Lung (tissue), 12 donors: ENCODE measurements around the gene ARSB. TPM values are rescaled to one million over a fixed set of nuclear protein-coding genes. Genes with fewer than 3 reads are reported as not detected.

Experiments
- ATAC-seq: fragments of 200-7000 bp; cut with Tn5 transposase; one replicate; pipeline ENCODE4 v1.9.1; 2020; ENCODE audit warnings: moderate number of reproducible peaks; ENCODE audit not compliant: insufficient read depth, low FRiP score
- DNase-seq, 3 donors: peaks; one replicate each; pipeline ENCODE4 v3.0.0-alpha.2; 2013 to 2017
- H3K27ac ChIP-seq, 2 donors: one replicate each; pipeline ENCODE4 v1.5.1; 2013; ENCODE audit warnings: mild to moderate bottlenecking in 2 of 2, moderate library complexity in 2 of 2, control low read depth in 1 of 2, inconsistent platforms in 1 of 2, low read depth in 1 of 2, low read length in 1 of 2
- H3K27me3 ChIP-seq, 3 donors: one replicate each; pipeline ENCODE4 v1.5.1; 2013; ENCODE audit warnings: low read length in 2 of 3; ENCODE audit not compliant: control insufficient read depth in 3 of 3, insufficient read depth in 3 of 3
- H3K36me3 ChIP-seq, 4 donors: one replicate each; pipeline ENCODE4 v1.5.1; 2013; ENCODE audit warnings: low read length in 4 of 4, mild to moderate bottlenecking in 1 of 4, moderate library complexity in 1 of 4; ENCODE audit not compliant: control insufficient read depth in 4 of 4, insufficient read depth in 4 of 4
- H3K4me1 ChIP-seq, 5 donors: one replicate each; pipeline ENCODE4 v1.5.1; 2013; ENCODE audit warnings: low read length in 5 of 5, mild to moderate bottlenecking in 2 of 5, moderate library complexity in 1 of 5; ENCODE audit not compliant: control insufficient read depth in 5 of 5, insufficient read depth in 5 of 5
- H3K4me3 ChIP-seq: one replicate; pipeline ENCODE4 v1.5.1; 2013; ENCODE audit warnings: mild to moderate bottlenecking, control low read depth, moderate library complexity
- H3K9ac ChIP-seq, 2 donors: one replicate each; pipeline ENCODE4 v1.5.1; 2013; ENCODE audit warnings: low read length in 2 of 2, control low read depth in 1 of 2; ENCODE audit not compliant: insufficient read depth in 1 of 2
- H3K9me3 ChIP-seq, 4 donors: one replicate each; pipeline ENCODE4 v1.5.1; 2013; ENCODE audit warnings: low read length in 3 of 4, mild to moderate bottlenecking in 1 of 4, moderate library complexity in 1 of 4; ENCODE audit not compliant: control insufficient read depth in 4 of 4, insufficient read depth in 3 of 4
- WGBS, 2 donors: extraction: QIAGEN DNeasy Blood & Tissue Kit; methylation state at CpG; one replicate each; pipeline ENCODE4 v1.1.7; 2013; 5-methylcytosine and 5-hydroxymethylcytosine counted together
- polyA plus RNA-seq, 2 donors: library from polyadenylated mRNA; stranded (reverse); fragments of 200-250 nt; gene quantifications; one replicate each; pipeline ENCODE4 v1.2.1, GENCODE V29; 2013
- total RNA-seq, 2 donors: library from RNA; depleted of rRNA in 1 of 2; stranded (reverse); fragments of >200 nt in 1 of 2; gene quantifications; one replicate each; pipeline ENCODE4 v1.2.1, GENCODE V29; 2014 to 2021
- TF ChIP-seq, protein P1 (sequence below): IDR thresholded peaks from 2 replicates; pipeline ENCODE4 v1.5.1; 2012; ENCODE audit warnings: mild to moderate bottlenecking; ENCODE audit errors: control extremely low read depth, extremely low read depth
- donor health status: control.
- donor health status: control.
- donor health status: Bipolar disorder and iron deficiency.
- donor health status: healthy.
- donor health status: DM: yes; HTN: yes; CAD: no.

The ARSB gene
- total and polyA plus RNA-seq, 4 donors = 3.2 to 17.3 (median 11.1) TPM

DNA sequence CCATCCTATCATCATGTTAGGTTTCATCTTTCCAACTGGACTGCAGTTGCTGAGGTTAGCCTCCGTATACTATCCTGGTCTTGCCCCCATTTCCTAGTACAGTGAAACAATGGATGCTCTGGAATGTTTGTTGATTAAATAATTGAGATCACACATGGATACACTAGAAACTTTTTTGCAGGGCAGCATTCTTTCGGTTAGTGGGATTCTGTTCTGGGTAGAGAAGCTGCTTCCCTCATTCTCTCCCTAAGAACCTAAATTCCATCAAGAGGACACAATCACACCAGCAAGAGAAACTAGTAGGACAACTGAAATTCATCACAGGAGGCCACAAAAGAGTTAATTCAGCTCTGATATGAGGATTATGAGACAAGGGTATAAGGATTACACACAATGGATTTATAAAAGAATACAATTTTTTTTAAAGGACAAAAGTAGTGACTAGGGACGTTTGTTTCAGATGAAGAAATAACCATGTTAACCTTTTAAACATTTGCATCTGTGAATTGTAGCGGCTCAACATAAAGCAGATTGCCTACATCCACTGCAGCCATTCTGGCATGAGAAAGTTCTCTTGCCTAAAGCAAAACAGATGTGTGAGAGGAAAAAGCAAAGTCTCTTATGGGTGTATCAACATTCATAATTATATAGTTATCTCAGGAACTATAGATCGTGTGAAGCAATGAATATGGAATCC is 173.8 kb downstream of the ARSB start:
- Histone ChIP-seq H3K9ac (no peak overlapping the region), H3K4me1 (peaks cover 0 to 63% (median 17%) of the 10 kb centered on the region in 5 donors), H3K4me3 (no peak overlapping the region), H3K27me3 (no peaks in the 10 kb centered on the region), H3K36me3 (no peaks in the 10 kb centered on the region), H3K9me3 (no peaks in the 10 kb centered on the region), H3K27ac (no peak overlapping the region)
- peak in 2 of 3 donors; percentile 65 to 68 for DNase-seq
- TF ChIP-seq, protein P1, sequence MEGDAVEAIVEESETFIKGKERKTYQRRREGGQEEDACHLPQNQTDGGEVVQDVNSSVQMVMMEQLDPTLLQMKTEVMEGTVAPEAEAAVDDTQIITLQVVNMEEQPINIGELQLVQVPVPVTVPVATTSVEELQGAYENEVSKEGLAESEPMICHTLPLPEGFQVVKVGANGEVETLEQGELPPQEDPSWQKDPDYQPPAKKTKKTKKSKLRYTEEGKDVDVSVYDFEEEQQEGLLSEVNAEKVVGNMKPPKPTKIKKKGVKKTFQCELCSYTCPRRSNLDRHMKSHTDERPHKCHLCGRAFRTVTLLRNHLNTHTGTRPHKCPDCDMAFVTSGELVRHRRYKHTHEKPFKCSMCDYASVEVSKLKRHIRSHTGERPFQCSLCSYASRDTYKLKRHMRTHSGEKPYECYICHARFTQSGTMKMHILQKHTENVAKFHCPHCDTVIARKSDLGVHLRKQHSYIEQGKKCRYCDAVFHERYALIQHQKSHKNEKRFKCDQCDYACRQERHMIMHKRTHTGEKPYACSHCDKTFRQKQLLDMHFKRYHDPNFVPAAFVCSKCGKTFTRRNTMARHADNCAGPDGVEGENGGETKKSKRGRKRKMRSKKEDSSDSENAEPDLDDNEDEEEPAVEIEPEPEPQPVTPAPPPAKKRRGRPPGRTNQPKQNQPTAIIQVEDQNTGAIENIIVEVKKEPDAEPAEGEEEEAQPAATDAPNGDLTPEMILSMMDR = no peak
- WGBS, 2 donors = 77 to 80% methylated on average over 5 of the region's 5 CpGs
- ATAC-seq = no peak

DNA sequence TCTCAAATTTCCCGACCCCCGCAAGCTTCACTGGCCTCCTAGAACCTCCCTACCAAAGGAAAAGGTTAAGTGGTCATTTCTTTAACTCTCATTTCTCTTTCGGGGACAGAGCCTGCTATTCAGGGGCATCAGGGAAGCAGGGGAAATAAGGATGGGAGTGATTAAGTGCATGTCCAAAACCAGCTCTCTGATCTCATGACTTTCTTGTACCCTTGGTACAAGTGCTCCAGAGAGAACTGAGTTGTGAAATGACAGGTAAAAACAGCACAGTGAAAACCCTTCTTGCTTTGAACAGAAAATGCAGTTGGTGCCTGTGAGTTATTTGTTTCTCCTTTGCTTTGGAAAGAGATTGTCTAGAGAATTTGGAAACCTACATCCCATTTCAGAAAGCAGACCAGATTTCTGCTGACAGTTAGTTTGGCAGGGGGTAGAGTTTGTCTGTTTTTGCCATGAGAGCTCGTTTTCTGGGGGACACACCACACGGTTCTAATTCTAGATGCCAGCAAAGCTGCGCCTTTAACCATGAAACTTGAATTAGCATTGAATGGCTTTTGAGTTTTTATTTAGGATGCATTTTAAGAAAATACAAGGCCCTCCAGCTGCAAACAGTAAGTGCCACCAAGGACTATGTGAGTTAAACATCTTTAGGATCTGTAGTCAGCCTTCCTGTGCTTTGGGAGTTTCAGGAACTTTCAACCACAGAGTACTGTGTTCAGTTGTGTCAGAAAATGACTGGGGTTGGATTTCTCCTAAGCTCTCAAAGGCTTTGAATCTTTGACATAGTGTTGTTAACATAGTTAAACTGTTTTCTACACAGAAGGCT is 174.8 kb downstream of the ARSB start:
- ATAC-seq = no peak
- Histone ChIP-seq H3K4me1 (peaks cover 0 to 70% (median 17%) of the 10 kb centered on the region in 5 donors), H3K9me3 (no peaks in the 10 kb centered on the region), H3K27me3 (no peaks in the 10 kb centered on the region), H3K27ac (no peak overlapping the region), H3K4me3 (no peak overlapping the region), H3K36me3 (no peaks in the 10 kb centered on the region), H3K9ac (peak overlapping the region in 1 of 2 donors; percentile 6)
- DNase-seq = peak in 2 of 3 donors; percentile 72 to 79
- TF ChIP-seq, protein P1 = no peak
- WGBS, 2 donors = 84 to 95% methylated on average over 6 of the region's 6 CpGs

DNA sequence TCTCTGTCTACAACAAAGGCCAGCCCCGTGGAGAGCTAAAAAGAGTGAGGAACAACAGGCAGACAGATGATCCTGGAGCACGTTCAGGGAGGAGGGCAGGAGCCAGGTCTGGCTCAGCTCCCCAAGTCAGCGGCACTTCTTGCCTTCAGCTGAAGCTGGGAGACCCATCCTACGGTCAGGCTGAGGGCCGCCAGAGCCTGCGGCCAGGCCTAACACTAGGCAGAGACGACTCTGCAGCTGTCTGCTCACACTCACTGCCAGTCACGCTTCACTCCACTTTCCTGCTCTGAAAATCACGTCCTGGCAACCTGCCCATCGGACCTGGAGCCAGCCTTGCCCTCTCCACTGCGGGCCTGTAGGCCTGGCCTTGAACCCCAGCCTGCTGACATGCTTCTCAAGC is 175.7 kb downstream of the ARSB start:
- Histone ChIP-seq H3K36me3 (no peaks in the 10 kb centered on the region), H3K4me3 (no peak overlapping the region), H3K27me3 (no peaks in the 10 kb centered on the region), H3K9ac (no peak overlapping the region), H3K4me1 (peaks cover 0 to 70% (median 17%) of the 10 kb centered on the region in 5 donors), H3K27ac (no peak overlapping the region), H3K9me3 (peaks cover 0 to 2% (median 0%) of the 10 kb centered on the region in 4 donors)
- DNase-seq (peak in 2 of 3 donors; percentile 33 to 57), ATAC-seq (no peak)
- 82 to 83% methylated on average over 11 of the region's 11 CpGs for WGBS, 2 donors
- TF ChIP-seq, protein P1 = no peak
